Measurements from ENCODE around the gene PRKN.
"Not testable (repeated sequence)": the region's sequence is repeated elsewhere in the genome, so short reads cannot be mapped to it uniquely, and the experiment has no call there.

Gene PRKN

GRCh38 chr6:161866570-161866969, 861.0 kb downstream of the PRKN start:
- TF ChIP-seq CTCF (IDR thresholded peaks at IDR 0.05; ENCODE audit: insufficient read depth, low read length) (no peak), REST (IDR thresholded peaks at IDR 0.05; ENCODE audit: insufficient replicate concordance, low read depth) (no peak), SPI1 (IDR thresholded peaks at IDR 0.05; ENCODE audit: borderline replicate concordance, low read depth) (no peak), GABPA (IDR thresholded peaks at IDR 0.05; ENCODE audit: low read depth) (no peak), POLR2AphosphoS5 (IDR thresholded peaks at IDR 0.05; ENCODE audit: low read depth) (no peak)
- no peaks in the 10 kb centered on the region for H3K27me3 ChIP-seq (ENCODE audit: insufficient read depth, poor library complexity, severe bottlenecking)
- no peak for DNase-seq (ENCODE audit: low read depth in 1 of 2, low spot score in 1 of 2)
- no peak overlapping the region for H3K27ac ChIP-seq (replicated peaks)
- H3K4me3 ChIP-seq (replicated peaks; ENCODE audit: insufficient read depth, low read length), result no peak overlapping the region

- not testable (repeated sequence) for H3K4me3 ChIP-seq (replicated peaks; ENCODE audit: insufficient read depth, low read length); DNase-seq (ENCODE audit: low read depth in 1 of 2, low spot score in 1 of 2); H3K27ac ChIP-seq (replicated peaks); H3K27me3 ChIP-seq (ENCODE audit: insufficient read depth, poor library complexity, severe bottlenecking)
These were observed 866.5 kb downstream of the PRKN start for GRCh38 chr6:161861061-161861460.

GRCh38 chr6:161853657-161854056, 873.9 kb downstream of the PRKN start:
- no peak for DNase-seq (ENCODE audit: low read depth in 1 of 2, low spot score in 1 of 2)
- TF ChIP-seq SPI1 (IDR thresholded peaks at IDR 0.05; ENCODE audit: borderline replicate concordance, low read depth) (no peak), POLR2AphosphoS5 (IDR thresholded peaks at IDR 0.05; ENCODE audit: low read depth) (no peak), REST (IDR thresholded peaks at IDR 0.05; ENCODE audit: insufficient replicate concordance, low read depth) (no peak), CTCF (IDR thresholded peaks at IDR 0.05; ENCODE audit: insufficient read depth, low read length) (no peak), GABPA (IDR thresholded peaks at IDR 0.05; ENCODE audit: low read depth) (no peak)
- Histone ChIP-seq H3K4me3 (replicated peaks; ENCODE audit: insufficient read depth, low read length) (no peak overlapping the region), H3K27ac (replicated peaks) (no peak overlapping the region), H3K27me3 (ENCODE audit: insufficient read depth, poor library complexity, severe bottlenecking) (no peaks in the 10 kb centered on the region)

GRCh38 chr6:161851486-161851885, 876.1 kb downstream of the PRKN start:
- not testable (repeated sequence) for H3K4me3 ChIP-seq (replicated peaks; ENCODE audit: insufficient read depth, low read length); DNase-seq (ENCODE audit: low read depth in 1 of 2, low spot score in 1 of 2); H3K27me3 ChIP-seq (ENCODE audit: insufficient read depth, poor library complexity, severe bottlenecking); H3K27ac ChIP-seq (replicated peaks)

GRCh38 chr6:161850562-161850961, 877.0 kb downstream of the PRKN start:
- Histone ChIP-seq H3K27me3 (ENCODE audit: insufficient read depth, poor library complexity, severe bottlenecking) (no peaks in the 10 kb centered on the region), H3K27ac (replicated peaks) (no peak overlapping the region), H3K4me3 (replicated peaks; ENCODE audit: insufficient read depth, low read length) (no peak overlapping the region)
- DNase-seq (ENCODE audit: low read depth in 1 of 2, low spot score in 1 of 2), result no peak
- TF ChIP-seq GABPA (IDR thresholded peaks at IDR 0.05; ENCODE audit: low read depth), result no peak
- TF ChIP-seq REST (IDR thresholded peaks at IDR 0.05; ENCODE audit: insufficient replicate concordance, low read depth), result no peak
- no peak for TF ChIP-seq SPI1 (IDR thresholded peaks at IDR 0.05; ENCODE audit: borderline replicate concordance, low read depth)
